HG03342 (cell line): ENCODE measurements around the gene LRBA.
A peak's percentile ranks its signal among the peaks of the same experiment; 100 is the strongest.

Experiments used
- ATAC-seq: cut with Tn5 transposase; IDR thresholded peaks from one replicate; pipeline ENCODE4 v1.9.1; 2021; ENCODE audit warnings: mild to moderate bottlenecking, moderate library complexity; ENCODE audit not compliant: unreplicated experiment

Gene LRBA

DNA sequence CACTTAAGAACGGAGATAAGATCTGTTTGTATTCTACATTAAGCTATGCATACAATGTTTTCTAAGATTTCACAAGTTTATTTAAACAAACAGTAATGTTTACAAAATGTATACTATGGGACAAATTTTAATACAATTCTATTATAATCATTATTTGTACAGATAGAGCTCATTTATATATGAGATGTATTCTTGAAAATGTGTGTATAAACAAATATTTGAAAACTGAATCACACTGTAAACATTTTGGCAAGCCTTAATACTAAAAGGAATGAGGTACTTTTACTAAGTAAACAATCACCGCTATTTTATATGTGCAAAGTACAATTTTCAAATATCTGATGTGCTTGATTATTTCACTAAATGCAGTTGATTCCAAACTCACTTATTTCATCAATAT, 552.3 kb downstream of the LRBA start:
- no peak for ATAC-seq

DNA sequence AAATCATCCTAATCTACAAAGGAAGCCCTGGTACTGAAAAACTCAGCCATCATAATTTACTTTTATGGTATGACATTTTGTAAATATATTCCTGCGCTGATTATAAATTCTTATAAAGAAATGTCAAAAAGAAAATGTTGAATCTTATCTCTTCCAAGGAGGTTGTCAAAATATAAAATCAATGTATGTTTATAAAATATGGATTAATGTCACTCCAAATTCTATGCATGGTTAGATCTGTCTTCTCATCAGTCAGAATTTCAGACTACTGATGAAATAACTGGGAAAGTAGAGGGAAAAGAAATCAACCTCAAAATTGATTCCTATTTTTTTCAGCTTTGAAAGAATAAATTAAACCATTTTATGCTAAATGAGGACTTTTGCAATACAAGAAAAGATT, 553.1 kb downstream of the LRBA start:
- no peak for ATAC-seq

DNA sequence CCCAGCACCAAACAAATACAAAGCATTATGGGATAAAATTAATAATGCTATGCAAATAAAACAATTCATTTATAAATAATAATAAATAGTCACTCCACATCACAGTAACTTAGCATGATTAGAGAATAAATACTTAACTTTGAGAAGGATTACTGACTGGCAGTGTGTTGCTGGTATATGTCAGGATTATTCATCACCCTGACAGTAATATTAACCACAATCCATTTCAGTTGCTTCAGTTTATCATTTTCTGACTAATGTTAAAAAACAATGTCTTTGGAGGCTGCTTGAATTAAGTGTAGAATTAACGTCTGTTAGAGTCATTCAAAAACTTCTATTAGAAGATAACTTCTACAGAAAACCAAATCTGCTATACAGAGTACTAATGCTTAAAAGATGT, 557.3 kb downstream of the LRBA start:
- ATAC-seq = no peak

DNA sequence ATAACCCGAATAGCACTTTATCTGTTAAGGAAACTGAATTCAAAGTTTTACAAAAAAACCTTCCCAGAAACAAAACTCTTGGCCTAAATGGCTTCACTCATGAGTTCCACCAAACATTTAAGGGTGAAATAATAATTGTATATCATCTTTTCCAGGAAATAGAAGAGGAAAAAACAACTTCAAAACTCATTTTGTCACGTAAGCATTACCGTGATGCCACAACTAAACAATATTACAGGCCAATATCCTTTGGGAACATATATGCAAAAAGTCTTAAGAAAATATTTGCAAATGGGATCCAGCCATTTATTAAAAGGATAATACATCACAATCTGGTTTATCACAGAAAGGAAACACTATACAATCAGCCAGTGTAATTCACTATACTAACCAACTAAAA, 563.2 kb downstream of the LRBA start:
- ATAC-seq = no peak

DNA sequence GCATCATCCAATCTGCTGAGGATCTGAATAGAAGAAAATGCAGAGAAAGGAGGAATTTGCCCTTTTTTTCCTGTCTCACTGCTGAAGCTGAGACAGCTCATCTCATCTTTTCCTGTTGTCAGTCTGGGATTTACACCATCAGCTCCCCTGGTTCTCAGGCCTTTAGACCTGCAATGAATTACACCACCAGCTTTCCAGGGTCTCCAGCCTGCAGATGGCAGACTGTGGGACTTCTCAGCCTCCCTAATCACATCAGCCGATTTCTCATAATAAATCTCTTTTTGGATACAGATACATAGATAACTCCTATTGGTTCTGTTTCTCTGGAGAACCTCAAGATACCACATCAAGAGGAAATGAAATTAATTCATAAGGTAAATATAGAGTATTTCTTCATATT, 567.7 kb downstream of the LRBA start:
- no peak for ATAC-seq

DNA sequence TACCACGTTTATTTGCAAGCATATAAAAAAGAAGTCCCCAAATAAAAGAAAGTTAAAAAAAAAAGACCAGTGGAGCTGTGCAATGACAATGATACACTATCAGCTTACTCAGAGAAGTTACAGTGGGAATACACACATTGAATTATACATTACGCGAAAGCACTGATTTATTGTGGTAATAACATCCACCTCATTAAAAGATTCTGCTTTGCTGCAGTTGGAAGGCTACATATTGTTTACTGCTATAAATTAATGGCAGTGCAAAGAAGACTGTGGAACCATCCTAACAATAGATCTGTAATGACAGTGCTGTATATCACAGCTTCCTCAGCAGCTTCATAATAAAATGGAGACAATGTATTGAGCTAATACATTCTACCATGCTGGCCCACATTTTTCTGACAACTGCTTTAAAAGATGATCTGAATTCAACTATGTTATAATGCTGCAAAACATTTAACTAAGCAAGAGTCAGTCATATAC, 575.6 kb downstream of the LRBA start:
- no peak for ATAC-seq

DNA sequence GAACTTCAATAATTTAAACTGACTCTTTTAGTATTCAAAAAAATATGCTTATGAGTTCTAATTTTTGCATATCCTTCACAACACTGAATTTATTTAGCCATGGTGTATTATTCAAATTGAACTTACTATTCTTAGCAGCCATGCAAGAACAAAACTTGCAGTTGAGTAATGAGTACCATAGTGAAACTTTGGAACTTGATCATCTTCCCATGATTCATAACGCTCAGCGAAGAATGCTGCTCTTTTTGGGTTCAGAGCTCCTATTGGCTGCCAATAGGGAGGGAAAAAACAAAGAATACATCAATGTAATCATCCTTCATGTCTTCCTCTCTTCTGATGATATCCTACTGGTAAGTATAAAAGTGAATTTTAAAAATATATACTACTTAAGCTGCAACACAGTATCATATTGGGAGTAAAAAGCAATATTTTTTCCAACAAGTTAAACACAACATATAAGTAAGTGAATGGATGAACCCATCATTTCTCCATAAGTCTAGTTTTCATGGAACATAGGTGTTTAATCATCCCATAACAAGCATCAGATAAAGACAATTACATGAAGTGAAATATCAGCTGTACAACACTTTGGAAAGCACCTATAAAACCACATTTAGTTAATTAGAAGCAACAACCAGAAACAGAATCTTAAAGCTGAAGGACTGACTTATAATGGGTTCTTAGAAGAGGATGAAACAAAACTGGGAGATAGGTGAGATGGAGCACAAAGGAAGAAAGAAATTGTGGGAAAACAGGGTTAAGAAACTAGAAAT, 578.3 kb downstream of the LRBA start:
- ATAC-seq = no peak

DNA sequence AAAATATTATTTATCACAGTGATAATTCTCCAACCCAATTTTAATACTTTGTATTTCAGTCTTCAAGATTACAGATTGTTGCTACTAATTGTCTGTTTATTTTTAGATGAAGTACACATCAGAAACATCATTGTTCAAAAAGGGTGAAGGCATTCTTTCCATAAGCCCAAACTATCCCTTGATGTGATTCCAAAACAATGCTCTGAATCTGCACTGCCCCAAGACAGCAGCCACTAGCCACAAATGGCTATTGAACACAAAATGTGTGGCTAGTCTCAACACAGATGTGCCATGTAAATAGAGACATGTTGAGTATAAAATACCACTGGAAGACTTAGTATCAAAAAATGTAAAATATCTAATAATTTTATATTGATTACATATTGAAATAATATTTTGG, 583.9 kb downstream of the LRBA start:
- ATAC-seq = no peak

DNA sequence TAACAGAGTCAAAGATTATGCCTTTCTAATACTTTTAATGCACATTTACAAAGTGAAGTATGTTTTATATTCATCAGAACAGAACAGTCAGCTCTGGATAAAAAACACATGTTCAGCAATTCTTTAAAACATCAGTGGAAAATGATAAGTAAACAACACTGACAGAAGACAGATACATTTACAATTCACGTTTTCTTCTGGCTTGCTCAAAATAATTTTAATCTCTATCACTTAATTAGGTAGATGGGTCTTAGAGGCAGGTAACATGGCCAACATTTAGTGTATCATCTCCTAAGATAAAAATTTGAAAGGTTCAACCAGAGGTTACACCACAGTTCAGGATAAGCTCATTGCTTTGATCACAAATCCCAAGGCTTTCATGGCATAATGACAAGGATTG, 589.9 kb downstream of the LRBA start:
- no peak for ATAC-seq

DNA sequence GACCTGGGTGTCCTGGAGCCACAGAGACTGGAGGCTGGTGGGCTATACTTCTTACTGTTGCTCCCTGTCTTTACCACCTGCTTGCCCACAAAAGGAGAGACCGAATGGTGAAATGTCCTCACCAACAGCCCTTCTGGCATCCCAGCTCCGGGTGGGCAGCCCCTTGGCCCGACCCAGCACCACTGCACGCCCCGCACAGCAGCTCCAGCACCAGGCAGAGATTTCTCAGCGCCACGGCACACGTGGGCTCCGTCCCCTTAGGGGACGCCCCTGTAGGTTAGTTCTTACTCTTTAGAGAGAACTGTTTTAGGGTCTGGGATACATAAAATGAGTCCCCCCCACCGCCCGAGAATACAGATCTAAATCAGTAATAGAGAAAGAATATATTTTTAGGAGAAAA, 591.6 kb downstream of the LRBA start:
- no peak for ATAC-seq

DNA sequence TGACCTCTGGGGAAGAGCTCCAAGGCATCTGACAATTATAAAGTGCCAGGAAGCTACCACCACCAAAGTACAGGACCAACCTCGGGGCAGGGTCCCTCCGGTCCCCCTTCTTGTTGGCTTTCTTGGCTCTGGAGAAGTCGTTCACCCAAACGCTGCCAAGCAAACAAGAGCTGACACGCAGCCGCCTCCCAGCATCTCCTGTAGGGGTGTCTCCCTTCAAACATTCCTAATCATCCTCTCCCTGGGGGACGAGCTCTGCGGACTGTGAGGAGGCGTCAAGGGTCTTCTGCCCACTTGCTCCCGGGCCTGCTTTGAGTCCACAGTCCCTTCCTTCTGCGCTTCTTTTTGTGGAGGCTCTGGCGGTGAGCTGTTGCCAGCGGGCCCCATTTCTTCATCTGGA, 592.0 kb downstream of the LRBA start:
- no peak for ATAC-seq

DNA sequence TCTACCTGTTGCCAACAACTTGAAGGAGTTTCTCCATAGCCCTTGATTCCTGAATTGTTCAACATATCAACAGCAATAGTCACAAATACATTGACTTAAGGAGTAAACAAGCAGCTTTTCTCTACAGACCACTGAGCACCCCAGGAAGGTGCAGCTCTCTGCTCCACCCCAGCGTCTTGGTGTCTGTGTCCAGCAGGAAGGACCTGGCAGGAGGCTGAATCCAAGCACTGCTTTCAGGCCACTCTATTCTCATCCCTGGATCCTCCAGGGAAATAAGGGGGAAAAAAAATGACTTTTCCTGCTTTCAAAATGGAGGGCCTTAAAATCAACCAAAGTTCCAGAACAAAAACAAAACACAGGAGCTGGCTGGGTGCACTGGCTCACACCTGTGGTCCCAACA, 593.5 kb downstream of the LRBA start:
- ATAC-seq = no peak

DNA sequence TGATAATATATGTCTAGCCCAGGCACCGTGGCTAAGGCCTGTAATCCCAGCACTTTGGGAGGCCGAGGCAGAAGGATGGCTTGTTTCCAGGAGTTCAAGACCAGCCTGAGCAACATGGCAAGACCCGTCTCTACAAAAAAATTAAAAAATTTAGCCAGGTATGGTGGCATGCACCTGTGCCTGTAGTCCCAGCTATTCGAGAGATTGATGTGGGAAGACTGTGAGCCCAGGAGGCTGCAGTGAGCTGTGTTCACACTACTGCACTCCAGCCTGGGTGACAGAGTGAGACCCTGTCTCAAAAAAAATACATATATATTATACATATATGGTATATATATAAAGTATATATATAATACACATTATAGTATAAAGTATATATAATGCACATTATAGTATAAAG, 595.1 kb downstream of the LRBA start:
- no peak for ATAC-seq

DNA sequence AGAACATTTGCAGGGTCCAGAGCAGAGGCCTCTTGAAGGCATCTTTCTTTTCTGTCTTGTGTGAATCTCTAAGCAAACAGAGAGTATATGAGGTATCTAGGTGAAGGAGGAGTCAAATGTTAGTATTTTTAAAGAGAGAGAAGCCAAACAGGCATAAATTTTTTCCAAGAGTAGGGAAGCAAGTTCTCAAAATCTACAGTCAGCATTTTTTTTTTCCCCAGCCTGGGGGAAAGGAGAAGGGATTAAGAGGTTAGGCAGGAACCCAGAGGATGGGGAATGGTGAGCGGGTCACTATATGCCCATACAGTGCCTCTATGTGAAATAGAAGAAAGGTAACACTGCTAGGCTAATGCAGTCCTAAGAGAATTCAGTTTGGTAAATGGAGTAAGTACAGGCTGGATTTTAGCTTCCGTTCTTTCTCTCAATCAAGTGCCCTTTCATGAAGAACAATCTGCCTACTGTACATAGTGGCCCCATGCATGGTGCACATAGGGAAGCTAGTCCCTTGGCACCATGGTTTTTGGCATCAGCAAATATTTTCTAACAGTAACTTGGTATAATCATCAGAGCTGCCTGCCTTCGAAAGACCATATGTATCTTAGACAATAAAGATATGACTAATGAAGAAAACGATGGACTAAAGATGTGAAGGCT, 596.2 kb downstream of the LRBA start:
- no peak for ATAC-seq

DNA sequence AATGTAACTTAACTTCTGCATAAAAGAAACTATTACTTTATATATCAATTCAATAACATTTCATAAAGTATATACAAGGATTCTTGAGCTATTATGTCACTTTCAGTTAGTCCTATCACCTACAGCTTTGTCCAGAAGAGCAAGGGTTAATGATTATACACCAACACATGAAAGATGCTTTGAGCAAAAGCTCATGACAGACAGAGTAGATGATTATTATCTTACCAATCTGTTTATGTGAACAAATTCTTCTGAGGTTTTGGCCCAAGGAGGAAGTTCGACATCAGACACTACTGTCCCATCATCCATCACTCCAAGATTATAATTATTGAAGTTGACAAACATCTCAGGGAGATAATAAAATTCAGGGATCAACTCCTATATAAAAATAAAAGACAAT, 599.9 kb downstream of the LRBA start:
- ATAC-seq = no peak

DNA sequence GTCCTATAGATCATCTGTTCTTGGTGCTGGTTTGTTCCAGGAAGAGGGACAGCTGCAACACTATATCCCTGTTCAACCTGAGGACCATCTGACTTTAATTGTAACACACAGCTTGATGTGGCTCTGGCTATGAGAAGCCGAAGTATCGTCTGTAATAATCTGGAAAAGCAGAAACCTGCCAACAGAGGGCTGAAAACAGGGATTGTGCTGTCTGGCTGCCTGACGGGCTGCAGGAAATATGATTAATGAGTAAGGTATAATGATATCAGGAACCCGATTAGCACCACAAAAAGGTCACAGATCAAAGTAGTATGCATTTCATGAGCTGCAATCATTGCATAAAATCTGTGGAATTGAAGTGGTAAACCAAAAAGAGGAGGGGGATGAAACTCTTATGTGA, 603.6 kb downstream of the LRBA start:
- ATAC-seq = no peak

DNA sequence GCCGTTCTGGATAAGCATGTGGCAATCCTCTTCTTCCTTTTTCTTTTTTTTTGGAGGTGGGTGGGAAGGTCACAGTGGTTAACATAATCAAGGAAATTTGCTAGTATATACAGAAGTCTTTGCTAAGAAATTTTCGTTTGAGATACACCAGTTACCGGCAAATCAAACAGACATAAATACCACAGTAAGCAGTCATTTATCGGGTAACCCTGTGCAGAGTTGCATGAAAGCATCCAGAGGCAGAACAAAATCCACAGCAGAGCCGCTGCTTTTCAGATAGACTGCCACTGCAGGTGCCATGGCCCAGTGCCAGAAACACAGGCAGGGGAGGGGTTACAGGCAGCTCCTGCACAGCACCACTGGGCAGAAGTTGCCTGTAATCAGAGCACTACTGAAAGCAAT, 612.2 kb downstream of the LRBA start:
- ATAC-seq = peak; percentile 84

DNA sequence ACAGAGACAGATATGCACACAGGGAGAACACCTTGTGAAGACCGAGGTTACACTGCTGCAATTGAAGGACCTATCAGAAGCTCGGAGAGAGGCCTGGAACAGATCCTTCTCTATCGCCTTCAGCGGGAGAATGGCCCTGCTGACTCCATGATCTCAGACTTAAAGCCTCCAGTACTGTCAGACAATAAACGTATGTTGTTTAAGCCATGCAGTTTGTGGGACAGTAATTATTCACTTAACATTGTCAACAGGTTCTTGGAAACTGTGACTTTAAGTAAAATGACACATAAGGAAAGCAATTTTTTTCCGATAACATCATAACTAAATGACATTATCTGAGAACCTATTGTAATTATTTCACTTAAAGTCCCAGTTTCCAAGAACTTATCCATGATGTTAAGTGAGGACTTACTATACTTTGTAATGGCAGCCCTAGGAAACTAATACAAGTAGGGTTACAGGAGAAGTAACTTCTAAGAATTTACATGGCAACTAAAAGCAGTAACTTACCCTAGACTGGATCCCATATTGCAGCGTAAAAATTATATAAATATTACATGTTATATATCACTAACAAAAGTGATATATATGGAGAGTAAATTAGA, 613.9 kb downstream of the LRBA start:
- ATAC-seq = no peak

DNA sequence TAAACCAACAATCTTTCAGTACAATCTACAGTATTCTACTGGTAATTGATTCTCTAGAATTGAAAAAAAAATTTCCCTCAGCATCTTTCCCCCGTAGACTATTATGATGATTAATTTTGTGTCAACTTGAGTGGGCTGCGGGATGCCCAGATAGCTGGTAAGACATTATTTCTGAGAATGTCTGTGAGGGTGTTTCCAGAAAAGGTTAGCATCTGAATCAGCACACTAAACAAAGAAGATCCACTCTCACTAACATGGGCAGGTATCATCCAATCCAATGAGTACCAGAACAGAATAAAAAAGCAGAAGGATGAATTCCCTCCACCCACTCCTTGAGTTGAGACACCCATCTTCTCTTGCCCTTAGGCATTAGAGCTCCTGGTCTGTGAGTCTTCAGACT, 619.2 kb downstream of the LRBA start:
- no peak for ATAC-seq

DNA sequence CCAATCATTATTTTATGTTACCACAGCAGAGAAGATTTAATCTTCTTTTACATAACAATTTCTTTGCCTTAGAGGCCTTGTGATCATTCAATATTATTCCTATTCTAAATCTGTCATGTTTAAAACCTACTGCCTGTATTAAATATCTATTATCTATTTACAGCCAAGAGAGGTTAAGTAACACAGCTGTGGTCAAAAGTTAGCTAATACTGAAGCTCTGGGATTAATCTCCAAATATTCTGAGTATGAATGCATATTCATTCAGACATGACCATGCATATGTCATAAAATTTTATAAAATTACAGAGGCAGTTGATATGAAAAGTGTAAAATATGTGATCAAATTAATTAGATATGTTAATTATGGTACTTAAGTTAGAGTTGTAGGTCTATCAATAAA, 621.0 kb downstream of the LRBA start:
- ATAC-seq = no peak

DNA sequence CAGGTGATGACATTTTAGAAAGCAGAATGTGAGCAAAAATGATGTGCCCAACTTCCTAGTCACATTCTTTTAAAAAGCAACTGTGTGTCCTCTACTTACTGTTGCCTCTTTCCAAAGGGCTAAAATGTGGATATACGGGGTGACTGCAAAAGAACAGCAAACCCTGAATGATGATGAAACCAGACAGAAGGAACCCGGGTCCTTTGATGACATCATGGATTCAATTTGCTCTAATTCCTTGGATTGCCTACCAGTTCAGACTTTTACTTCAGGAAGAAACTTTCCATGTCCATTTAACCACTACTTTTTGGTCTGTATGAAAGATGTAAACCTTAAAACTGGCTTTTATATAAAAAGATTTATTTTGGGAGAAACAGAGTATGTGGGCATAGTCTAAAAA, 624.0 kb downstream of the LRBA start:
- no peak for ATAC-seq

DNA sequence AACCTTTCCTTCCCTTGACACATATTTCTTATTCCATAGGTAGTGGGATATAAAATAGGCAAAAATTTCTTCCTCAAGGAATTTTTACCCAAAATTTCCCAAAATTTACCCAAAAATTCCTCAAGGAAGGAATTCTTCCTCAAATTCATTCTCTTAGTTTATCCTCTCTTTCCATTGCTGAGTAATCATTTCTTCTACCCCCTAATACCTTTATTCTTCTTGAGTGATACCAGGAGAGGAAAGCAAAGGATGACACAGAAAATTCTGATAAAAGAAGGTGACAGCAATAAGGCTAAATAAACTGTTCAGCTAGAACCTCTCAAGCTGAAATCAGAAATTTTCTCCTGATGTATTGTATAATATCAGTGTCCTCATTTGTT, 624.6 kb downstream of the LRBA start:
- no peak for ATAC-seq
